Stimulated activated CD4-positive, alpha-beta T cell treated with anti-CD3 and anti-CD28 coated beads, Interleukin-1b, Interleukin-23, amount 100 ng/mL, for 48 hours (primary cell): ENCODE measurements around the gene ARMC2.
"Not testable (repeated sequence)": the region's sequence is repeated elsewhere in the genome, so short reads cannot be mapped to it uniquely, and the experiment has no call there.

Experiments
- DNase-seq: peaks from one replicate; pipeline ENCODE4 v3.0.0-alpha.2; 2020

Gene ARMC2

GRCh38 chr6:108848116-108848868, at the start of gene ARMC2:
Gene ARMC2, plus strand, starts transcription at chr6:108848422. Its CDS starts 5,846 bp downstream, at chr6:108854268.
- peak; percentile 83 for DNase-seq

- peak; percentile 45 for DNase-seq
Observed at GRCh38 chr6:108798670-108799353, 49.4 kb upstream of the ARMC2 start.

- no peak for DNase-seq
Observed at GRCh38 chr6:108799354-108799717, 48.9 kb upstream of the ARMC2 start.

- no peak for DNase-seq
Observed at GRCh38 chr6:108799791-108800190, 48.4 kb upstream of the ARMC2 start.

- no peak for DNase-seq
Observed at GRCh38 chr6:108800427-108800864, 47.8 kb upstream of the ARMC2 start.

- no peak for DNase-seq
Observed at GRCh38 chr6:108801366-108801765, 46.9 kb upstream of the ARMC2 start.

GRCh38 chr6:108803982-108804490, 44.2 kb upstream of the ARMC2 start:
- DNase-seq = no peak

GRCh38 chr6:108804956-108805355, 43.3 kb upstream of the ARMC2 start:
- DNase-seq = no peak

- no peak for DNase-seq
Observed at GRCh38 chr6:108805611-108806167, 42.5 kb upstream of the ARMC2 start.

- no peak for DNase-seq
Observed at GRCh38 chr6:108806171-108806570, 42.1 kb upstream of the ARMC2 start.

- no peak for DNase-seq
Observed at GRCh38 chr6:108806665-108807064, 41.6 kb upstream of the ARMC2 start.

GRCh38 chr6:108807928-108808327, 40.3 kb upstream of the ARMC2 start:
- DNase-seq = no peak

GRCh38 chr6:108809211-108809610, 39.0 kb upstream of the ARMC2 start:
- no peak for DNase-seq

GRCh38 chr6:108810057-108810643, 38.1 kb upstream of the ARMC2 start:
- no peak for DNase-seq

- DNase-seq = no peak
Observed at GRCh38 chr6:108811490-108811889, 36.7 kb upstream of the ARMC2 start.

- DNase-seq = not testable (repeated sequence)
Observed at GRCh38 chr6:108813218-108813617, 35.0 kb upstream of the ARMC2 start.

GRCh38 chr6:108817276-108817675, 30.9 kb upstream of the ARMC2 start:
- not testable (repeated sequence) for DNase-seq

- no peak for DNase-seq
Observed at GRCh38 chr6:108820006-108820405, 28.2 kb upstream of the ARMC2 start.

- DNase-seq = no peak
Observed at GRCh38 chr6:108822401-108822800, 25.8 kb upstream of the ARMC2 start.

GRCh38 chr6:108825326-108825725, 22.9 kb upstream of the ARMC2 start:
- no peak for DNase-seq

GRCh38 chr6:108831104-108831503, 17.1 kb upstream of the ARMC2 start:
- no peak for DNase-seq

GRCh38 chr6:108832738-108833137, 15.5 kb upstream of the ARMC2 start:
- no peak for DNase-seq

GRCh38 chr6:108835218-108835850, 12.9 kb upstream of the ARMC2 start:
- peak; percentile 84 for DNase-seq
